Neural progenitor cell (in vitro differentiated cells): Measurements from ENCODE around the gene CHMP4B. TPM values are rescaled to one million over a fixed set of nuclear protein-coding genes. Genes with fewer than 3 reads are reported as not detected.

Experiments
- DNase-seq: peaks from one replicate; pipeline ENCODE4 v3.0.0-alpha.2; 2016; ENCODE audit warnings: low spot score
- H2AFZ ChIP-seq: fragments of 200-600 bp; sonication (generic); replicated peaks from 2 replicates; pipeline ENCODE4 v1.6.1; 2016; ENCODE audit warnings: antibody characterized with exemption
- H3F3A ChIP-seq: fragments of 200-600 bp; sonication (generic); 2 replicates; pipeline ENCODE4 v1.6.1; 2016; ENCODE audit warnings: antibody characterized with exemption, low read depth
- H3K27ac ChIP-seq: fragments of 200-600 bp; sonication (generic); 2 replicates; pipeline ENCODE4 v1.5.1; 2016; ENCODE audit warnings: mild to moderate bottlenecking
- H3K27me3 ChIP-seq: fragments of 200-600 bp; sonication (generic); 2 replicates; pipeline ENCODE4 v1.6.1; 2016; ENCODE audit warnings: mild to moderate bottlenecking, moderate library complexity
- H3K36me3 ChIP-seq: fragments of 200-600 bp; sonication (generic); 2 replicates; pipeline ENCODE4 v1.5.1; 2016
- H3K4me1 ChIP-seq: fragments of 200-600 bp; sonication (generic); 2 replicates; pipeline ENCODE4 v1.6.1; 2016; ENCODE audit warnings: mixed run types
- H3K4me2 ChIP-seq: fragments of 200-600 bp; sonication (generic); 2 replicates; pipeline ENCODE4 v1.6.1; 2016
- H3K4me3 ChIP-seq: fragments of 200-600 bp; sonication (generic); 2 replicates; pipeline ENCODE4 v1.5.1; 2016
- H3K79me2 ChIP-seq: fragments of 200-600 bp; sonication (generic); 2 replicates; pipeline ENCODE4 v1.6.1; 2016; ENCODE audit warnings: low read depth
- H3K9ac ChIP-seq: fragments of 200-600 bp; sonication (generic); 2 replicates; pipeline ENCODE4 v1.6.1; 2016
- H3K9me3 ChIP-seq: fragments of 200-600 bp; sonication (generic); 2 replicates; pipeline ENCODE4 v1.5.1; 2016; ENCODE audit warnings: low read depth
- H4K20me1 ChIP-seq: fragments of 200-600 bp; sonication (generic); 2 replicates; pipeline ENCODE4 v1.6.1; 2016; ENCODE audit warnings: low read depth
- H3K27ac Mint-ChIP-seq: 3 replicates; pipeline ENCODE4 v1.8.0; 2021; ENCODE audit warnings: mixed read lengths
- H3K27me3 Mint-ChIP-seq: 2 replicates; pipeline ENCODE4 v1.8.0; 2022; ENCODE audit warnings: low read depth, mild to moderate bottlenecking, inconsistent platforms, moderate library complexity, mixed read lengths; ENCODE audit not compliant: insufficient read depth
- H3K36me3 Mint-ChIP-seq: 3 replicates; pipeline ENCODE4 v1.8.0; 2021; ENCODE audit warnings: mixed read lengths
- H3K4me1 Mint-ChIP-seq: 3 replicates; pipeline ENCODE4 v1.8.0; 2021; ENCODE audit warnings: mixed read lengths
- H3K4me3 Mint-ChIP-seq: 3 replicates; pipeline ENCODE4 v1.8.0; 2021; ENCODE audit warnings: mild to moderate bottlenecking, moderate library complexity, mixed read lengths
- H3K9me3 Mint-ChIP-seq: 3 replicates; pipeline ENCODE4 v1.8.0; 2020; ENCODE audit warnings: mixed read lengths
- CTCF ChIP-seq: fragments of 200-600 bp; sonication (generic); IDR thresholded peaks from 2 replicates; pipeline ENCODE4 v1.5.1; 2017; ENCODE audit warnings: antibody characterized with exemption, mild to moderate bottlenecking
- EZH2 ChIP-seq: fragments of 200-600 bp; sonication (generic); IDR thresholded peaks from 2 replicates; pipeline ENCODE4 v1.6.1; 2017; ENCODE audit warnings: antibody characterized with exemption, mild to moderate bottlenecking, moderate library complexity
- EZH2phosphoT487 ChIP-seq: fragments of 200-600 bp; sonication (generic); IDR thresholded peaks from 2 replicates; pipeline ENCODE4 v1.6.1; 2017; ENCODE audit warnings: antibody characterized with exemption
- total RNA-seq: library from RNA; depleted of rRNA; stranded (reverse); fragments of >200 nt; gene quantifications from 2 replicates; pipeline ENCODE4 v1.2.3, GENCODE V29; 2015; ENCODE audit warnings: low replicate concordance

The CHMP4B gene
- total RNA-seq, 1 donor from 2014 or later, result 40.7 TPM

- Histone ChIP-seq H3K9me3 (no peaks in the 10 kb centered on the region), H3K27me3 (no peaks in the 10 kb centered on the region), H3F3A (no peaks in the 10 kb centered on the region), H3K4me3 (no peak overlapping the region), H3K36me3 (no peaks in the 10 kb centered on the region), H3K4me1 (no peaks in the 10 kb centered on the region), H3K4me2 (no peak overlapping the region), H4K20me1 (no peaks in the 10 kb centered on the region), H2AFZ (no peak overlapping the region), H3K9ac (no peak overlapping the region), H3K79me2 (no peaks in the 10 kb centered on the region), H3K27ac (no peak overlapping the region)
- Mint-ChIP-seq H3K4me3 (no peak overlapping the region), H3K27me3 (no peaks in the 10 kb centered on the region), H3K4me1 (peaks cover 16% of the 10 kb centered on the region), H3K9me3 (no peaks in the 10 kb centered on the region), H3K36me3 (peaks cover 3% of the 10 kb centered on the region), H3K27ac (peak overlapping the region; percentile 72)
- no peak for DNase-seq
- no peak for TF ChIP-seq CTCF
- TF ChIP-seq EZH2, result no peak
- no peak for TF ChIP-seq EZH2phosphoT487
Measured at GRCh38 chr20:33788351-33789049, 22.6 kb upstream of the CHMP4B start.

- no peak overlapping the region for H3K4me3 ChIP-seq
- no peaks in the 10 kb centered on the region for H3K9me3 ChIP-seq
- H3K27ac Mint-ChIP-seq, result no peak overlapping the region
- H3K36me3 ChIP-seq, result no peaks in the 10 kb centered on the region
- no peaks in the 10 kb centered on the region for H3K79me2 ChIP-seq
- H3F3A ChIP-seq, result no peaks in the 10 kb centered on the region
- no peaks in the 10 kb centered on the region for H4K20me1 ChIP-seq
- no peaks in the 10 kb centered on the region for H3K27me3 ChIP-seq
- no peaks in the 10 kb centered on the region for H3K27me3 Mint-ChIP-seq
- no peaks in the 10 kb centered on the region for H3K4me1 ChIP-seq
- TF ChIP-seq CTCF (no peak), EZH2 (no peak), EZH2phosphoT487 (no peak)
- peaks cover 16% of the 10 kb centered on the region for H3K4me1 Mint-ChIP-seq
- no peak overlapping the region for H3K4me2 ChIP-seq
- H3K9me3 Mint-ChIP-seq, result no peaks in the 10 kb centered on the region
- no peak overlapping the region for H3K4me3 Mint-ChIP-seq
- no peak for DNase-seq
- no peak overlapping the region for H2AFZ ChIP-seq
- H3K27ac ChIP-seq, result no peak overlapping the region
- peaks cover 3% of the 10 kb centered on the region for H3K36me3 Mint-ChIP-seq
- no peak overlapping the region for H3K9ac ChIP-seq
Measured at GRCh38 chr20:33789109-33789857, 21.9 kb upstream of the CHMP4B start.

- H3K4me1 Mint-ChIP-seq, result peaks cover 14% of the 10 kb centered on the region
- TF ChIP-seq CTCF (no peak), EZH2 (no peak), EZH2phosphoT487 (no peak)
- Histone ChIP-seq H3K9me3 (no peaks in the 10 kb centered on the region), H2AFZ (no peak overlapping the region), H3K27me3 (no peaks in the 10 kb centered on the region), H3K79me2 (no peaks in the 10 kb centered on the region), H3K9ac (no peak overlapping the region), H3K4me2 (no peak overlapping the region), H3K4me3 (no peak overlapping the region), H3F3A (no peaks in the 10 kb centered on the region), H3K27ac (no peak overlapping the region), H3K36me3 (no peaks in the 10 kb centered on the region), H3K4me1 (no peaks in the 10 kb centered on the region), H4K20me1 (no peaks in the 10 kb centered on the region)
- DNase-seq, result no peak
- H3K27me3 Mint-ChIP-seq, result no peaks in the 10 kb centered on the region
- no peak overlapping the region for H3K4me3 Mint-ChIP-seq
- H3K36me3 Mint-ChIP-seq, result peaks cover 3% of the 10 kb centered on the region
- no peak overlapping the region for H3K27ac Mint-ChIP-seq
- H3K9me3 Mint-ChIP-seq, result no peaks in the 10 kb centered on the region
Measured at GRCh38 chr20:33789858-33790182, 21.3 kb upstream of the CHMP4B start.
